Choroid plexus epithelial cell (primary cell): ENCODE measurements around the gene TSPY1.
"Not testable (repeated sequence)": the region's sequence is repeated elsewhere in the genome, so short reads cannot be mapped to it uniquely, and the experiment has no call there.

ENCODE experiments used
- DNase-seq: peaks from one replicate; pipeline ENCODE4 v3.0.0-alpha.2; 2010; ENCODE audit warnings: low read depth
- H3K4me3 ChIP-seq: 2 replicates; pipeline ENCODE4 v1.5.1; 2011; ENCODE audit warnings: low read depth, mild to moderate bottlenecking, control low read depth, low read length, moderate library complexity

Gene TSPY1, protein sequence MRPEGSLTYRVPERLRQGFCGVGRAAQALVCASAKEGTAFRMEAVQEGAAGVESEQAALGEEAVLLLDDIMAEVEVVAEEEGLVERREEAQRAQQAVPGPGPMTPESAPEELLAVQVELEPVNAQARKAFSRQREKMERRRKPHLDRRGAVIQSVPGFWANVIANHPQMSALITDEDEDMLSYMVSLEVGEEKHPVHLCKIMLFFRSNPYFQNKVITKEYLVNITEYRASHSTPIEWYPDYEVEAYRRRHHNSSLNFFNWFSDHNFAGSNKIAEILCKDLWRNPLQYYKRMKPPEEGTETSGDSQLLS

DNA sequence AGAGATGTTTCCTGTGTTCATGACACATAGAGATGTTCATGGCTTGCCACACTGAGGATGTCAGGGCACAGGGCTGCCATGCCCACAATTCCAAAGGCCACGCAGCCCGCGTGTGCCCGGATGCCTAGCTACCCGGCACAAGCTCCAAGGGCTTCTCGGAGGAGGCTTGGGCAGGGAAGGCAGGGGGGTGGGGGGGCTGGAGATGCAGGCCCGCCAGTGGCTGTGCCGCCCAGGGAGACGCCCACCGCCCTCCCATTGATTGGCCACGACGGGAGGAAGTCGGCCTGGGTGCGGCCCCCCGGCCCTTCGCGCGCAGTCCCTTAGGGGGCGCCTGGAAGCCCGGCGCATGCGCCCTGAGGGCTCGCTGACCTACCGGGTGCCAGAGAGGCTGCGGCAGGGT lies at the start of gene TSPY1:
TSPY1 (plus strand) TSS at position 301 of the 400 bp plus-strand sequence; CDS start at position 347, 46 bp downstream.
- not testable (repeated sequence) for DNase-seq, H3K4me3 ChIP-seq

DNA sequence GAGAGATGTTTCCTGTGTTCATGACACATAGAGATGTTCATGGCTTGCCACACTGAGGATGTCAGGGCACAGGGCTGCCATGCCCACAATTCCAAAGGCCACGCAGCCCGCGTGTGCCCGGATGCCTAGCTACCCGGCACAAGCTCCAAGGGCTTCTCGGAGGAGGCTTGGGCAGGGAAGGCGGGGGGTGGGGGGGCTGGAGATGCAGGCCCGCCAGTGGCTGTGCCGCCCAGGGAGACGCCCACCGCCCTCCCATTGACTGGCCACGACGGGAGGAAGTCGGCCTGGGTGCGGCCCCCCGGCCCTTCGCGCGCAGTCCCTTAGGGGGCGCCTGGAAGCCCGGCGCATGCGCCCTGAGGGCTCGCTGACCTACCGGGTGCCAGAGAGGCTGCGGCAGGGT lies 20.2 kb downstream of the TSPY1 start, which contains the start of gene TSPY9:
TSPY9 (plus strand) TSS at position 301 of the 400 bp plus-strand sequence; CDS start at position 347, 46 bp downstream.
- H3K4me3 ChIP-seq, result not testable (repeated sequence)

DNA sequence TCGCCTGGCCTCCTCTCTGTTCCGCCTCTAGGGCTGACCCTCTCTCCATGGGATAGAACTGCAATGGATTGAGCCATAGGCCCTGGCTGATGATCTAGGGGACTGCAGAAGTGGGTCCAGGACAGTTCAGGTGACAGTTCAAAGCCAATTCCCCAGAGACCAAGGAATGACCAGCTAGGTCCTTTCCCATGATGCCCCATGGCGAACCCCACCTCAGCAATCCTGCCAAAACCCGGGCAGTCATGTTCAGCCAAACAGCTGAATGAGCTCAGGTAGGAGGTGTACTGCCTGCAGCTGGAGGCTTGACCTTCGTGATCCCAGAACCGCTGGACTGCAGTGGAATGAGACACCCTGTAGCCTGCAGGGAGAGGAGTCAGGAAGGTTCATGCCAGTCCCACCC lies 37.6 kb downstream of the TSPY1 start:
- DNase-seq, H3K4me3 ChIP-seq: not testable (repeated sequence)

More for the DNA sequence above, 20.2 kb downstream of the TSPY1 start, which contains the start of gene TSPY9:
- DNase-seq, result not testable (repeated sequence)

DNA sequence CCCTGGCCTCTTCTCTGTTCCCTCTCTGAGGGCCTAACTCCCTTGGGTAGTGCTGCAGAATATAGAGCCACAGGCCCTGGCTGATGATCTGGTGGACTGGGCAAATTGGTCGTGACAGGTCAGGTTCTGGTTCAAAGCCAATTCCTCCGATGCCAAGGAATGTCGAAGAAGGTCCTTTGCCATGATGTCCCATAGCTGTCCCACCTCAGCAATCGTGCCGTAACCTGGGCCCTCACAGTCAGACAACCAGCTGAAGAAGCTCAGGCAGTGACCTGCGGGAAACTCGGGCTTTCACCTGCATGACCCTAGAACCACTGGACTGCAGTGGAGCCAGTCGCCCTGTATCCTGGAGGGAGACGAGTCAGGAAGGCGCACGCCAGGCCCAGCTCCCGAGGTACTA lies 49.5 kb downstream of the TSPY1 start:
- not testable (repeated sequence) for DNase-seq, H3K4me3 ChIP-seq
